HG03442 (cell line): ENCODE measurements around the gene HDHD5.

ENCODE experiments used
- ATAC-seq: cut with Tn5 transposase; IDR thresholded peaks from one replicate; pipeline ENCODE4 v1.9.1; 2021; ENCODE audit warnings: mild to moderate bottlenecking, moderate library complexity; ENCODE audit not compliant: unreplicated experiment

Gene HDHD5

GRCh38 chr22:17158568-17159503, at the start of gene HDHD5:
TSS of gene HDHD5 (minus strand) at chr22:17159277. CDS start at chr22:17159251, 26 bp downstream.
- peak; percentile 72 for ATAC-seq

GRCh38 chr22:17205432-17205831, 46.4 kb upstream of the HDHD5 start:
- ATAC-seq, result no peak

- no peak for ATAC-seq
These were observed 42.3 kb upstream of the HDHD5 start for GRCh38 chr22:17201285-17201945.

DNA sequence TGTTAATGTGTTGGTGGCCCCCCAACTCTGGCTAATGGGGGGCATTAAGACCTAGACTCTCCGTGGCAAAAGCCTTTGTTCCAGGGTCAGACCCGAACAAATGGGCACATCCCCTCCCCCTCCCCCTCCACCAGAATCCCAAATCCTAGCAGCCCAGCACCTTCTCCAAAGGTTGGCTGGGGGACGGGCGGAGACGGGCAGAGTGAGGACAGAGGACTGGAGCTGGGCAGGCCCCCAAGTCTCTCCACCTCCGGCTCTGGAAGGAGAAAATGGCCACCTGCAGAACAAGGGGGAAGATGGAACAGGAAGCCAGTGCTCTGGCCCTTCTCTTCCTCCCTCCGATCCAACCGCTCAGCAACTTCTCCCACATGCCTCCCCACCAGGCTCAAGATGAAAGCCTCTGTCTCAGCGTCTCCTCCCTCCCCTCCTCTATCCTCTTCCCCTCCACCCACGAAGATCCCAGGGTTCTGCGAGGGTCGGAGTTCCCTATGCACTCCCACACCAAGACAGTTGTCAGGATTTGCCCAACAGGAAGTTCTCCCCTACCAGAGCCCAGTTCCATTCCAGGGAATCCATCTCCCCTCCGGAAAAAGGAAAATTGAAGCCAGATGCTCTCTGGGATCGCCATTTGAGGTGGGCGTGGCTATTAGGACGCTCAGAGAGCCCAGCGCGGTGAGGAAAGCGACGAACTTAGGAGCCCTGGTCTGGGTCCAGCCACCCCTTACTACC, 40.1 kb upstream of the HDHD5 start:
- ATAC-seq, result no peak

DNA sequence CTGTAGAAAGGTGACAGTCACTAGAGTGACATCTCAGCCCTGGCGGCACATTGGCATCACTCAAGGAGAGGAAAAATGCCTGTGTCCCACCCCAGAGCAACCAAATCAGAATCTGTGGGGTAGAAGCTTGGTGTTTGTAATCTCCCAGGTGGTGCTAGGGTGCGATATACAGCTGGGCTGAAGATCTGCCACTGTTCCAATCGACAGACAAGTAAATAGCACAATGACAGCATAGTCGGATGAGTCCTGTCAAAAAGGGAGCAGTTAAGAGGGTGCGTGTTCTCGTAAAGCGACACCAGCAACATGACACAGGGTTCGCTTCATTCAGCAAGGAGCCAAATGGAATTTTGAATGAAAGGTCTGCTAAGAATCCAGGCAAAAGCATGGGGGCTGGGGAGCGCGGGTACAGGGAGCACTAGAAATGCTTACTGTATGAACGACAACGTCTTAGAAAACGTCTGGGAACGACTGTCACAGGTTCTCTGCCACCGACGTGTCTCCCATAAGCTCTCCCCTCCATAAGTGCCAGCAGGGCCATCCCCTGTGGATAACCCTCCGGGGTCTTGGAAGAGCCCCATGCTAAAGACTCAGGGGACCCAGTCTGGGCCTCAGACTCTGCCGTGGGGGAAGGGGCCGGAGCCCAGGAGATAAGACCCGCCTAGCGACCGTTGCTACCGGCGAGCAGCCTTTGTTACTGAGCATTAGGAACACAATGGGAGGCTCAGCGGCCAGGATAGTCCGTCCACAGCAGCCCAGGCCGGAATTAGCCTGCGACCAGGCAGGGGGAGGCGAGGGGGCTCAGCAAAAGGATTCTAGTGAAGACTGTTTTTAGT, 39.3 kb upstream of the HDHD5 start:
- no peak for ATAC-seq

DNA sequence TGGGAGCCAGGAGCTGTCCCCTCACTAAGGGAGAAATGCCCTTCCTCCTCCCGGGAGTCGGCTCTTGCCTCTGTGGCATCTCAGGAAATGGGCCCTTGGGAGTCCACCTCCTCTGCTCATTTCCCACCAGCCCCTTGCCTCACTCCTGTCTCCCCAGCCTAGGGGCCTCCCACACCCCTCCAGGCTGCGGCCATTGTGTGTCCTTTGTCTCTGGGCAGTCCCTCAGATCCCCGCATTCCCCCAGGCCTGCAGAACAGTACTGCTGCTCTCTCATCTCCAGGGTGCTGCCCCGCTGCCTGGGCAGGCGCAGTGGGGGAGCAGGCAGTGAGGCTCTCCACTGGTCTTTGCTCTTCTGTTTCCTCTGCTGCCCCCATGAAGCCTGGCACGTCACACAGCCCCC, 35.1 kb upstream of the HDHD5 start:
- ATAC-seq, result no peak

- ATAC-seq, result no peak
These were observed 33.1 kb upstream of the HDHD5 start for GRCh38 chr22:17192186-17192585.

- ATAC-seq, result no peak
These were observed 32.2 kb upstream of the HDHD5 start for GRCh38 chr22:17191163-17191784.

- ATAC-seq, result no peak
These were observed 31.6 kb upstream of the HDHD5 start for GRCh38 chr22:17190702-17191101.

- ATAC-seq, result no peak
These were observed 17.6 kb upstream of the HDHD5 start for GRCh38 chr22:17176715-17177114.

GRCh38 chr22:17172029-17172833, 13.2 kb upstream of the HDHD5 start:
- peak; percentile 1 for ATAC-seq

DNA sequence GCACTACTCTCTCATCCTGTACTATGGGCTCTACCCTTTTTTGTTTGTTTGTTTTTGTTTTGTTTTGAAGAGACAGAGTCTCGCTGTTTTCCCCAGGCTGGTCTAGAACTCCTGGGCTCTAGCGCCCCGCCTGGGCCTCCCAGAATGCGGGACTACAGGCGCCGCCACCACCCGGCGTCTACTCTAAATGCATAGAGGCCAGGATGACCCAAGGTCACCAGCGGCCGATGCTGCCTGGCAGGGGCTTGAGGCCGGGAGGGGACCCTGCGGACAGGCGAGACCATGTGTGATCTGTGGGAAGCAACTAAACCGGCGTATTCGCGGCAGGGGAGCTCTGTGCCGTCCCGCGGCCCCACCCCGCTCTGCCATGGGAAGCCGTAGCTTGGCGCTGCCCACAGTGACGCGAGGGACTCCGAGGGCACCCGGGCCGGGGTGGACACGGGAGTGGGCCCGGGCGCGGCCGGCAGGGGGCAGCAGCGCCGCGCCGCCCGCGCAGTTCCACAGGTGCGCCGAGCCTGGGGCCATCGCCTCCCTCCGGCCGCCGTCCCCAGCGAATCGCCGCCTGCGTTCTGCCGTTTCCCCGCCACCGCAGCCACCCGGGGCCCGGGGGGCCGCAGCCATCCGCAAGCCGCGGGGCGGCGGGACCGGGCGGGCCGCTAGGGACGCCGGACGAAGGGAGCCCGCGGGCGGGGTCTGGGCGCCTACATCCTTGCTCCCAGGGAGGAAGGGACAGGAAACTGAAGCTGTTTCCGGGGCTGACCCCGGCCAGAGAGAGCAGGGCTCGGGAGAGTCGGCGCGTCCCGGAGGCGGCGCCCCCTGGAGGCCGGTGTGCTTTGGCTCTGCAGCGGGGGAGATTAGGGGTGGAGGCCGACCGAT, 12.3 kb upstream of the HDHD5 start:
- ATAC-seq, result peak; percentile 84

- ATAC-seq, result no peak
These were observed 8.4 kb upstream of the HDHD5 start for GRCh38 chr22:17167486-17167885.

GRCh38 chr22:17164392-17165024, 5.4 kb upstream of the HDHD5 start:
- ATAC-seq, result no peak

GRCh38 chr22:17162731-17163130, 3.7 kb upstream of the HDHD5 start:
- ATAC-seq, result no peak

GRCh38 chr22:17161991-17162390, 2.9 kb upstream of the HDHD5 start:
- ATAC-seq, result no peak

GRCh38 chr22:17159504-17159951, 451 bp upstream of the HDHD5 start:
- peak; percentile 26 for ATAC-seq

GRCh38 chr22:17158176-17158567, 905 bp downstream of the HDHD5 start:
- no peak for ATAC-seq
